B cell (primary cell): Measurements from ENCODE around the gene MAP3K2. TPM values are rescaled to one million over a fixed set of nuclear protein-coding genes. Genes with fewer than 3 reads are reported as not detected.

ENCODE experiments used
- ATAC-seq: fragments of 200-7000 bp; cut with Tn5 transposase; one replicate; pipeline ENCODE4 v1.10.0; 2021; ENCODE audit warnings: low read depth, mild to moderate bottlenecking, moderate number of reproducible peaks, moderate library complexity
- CTCF ChIA-PET: fragments of 350-600 bp; sonication (Branson Sonifier 250); formaldehyde crosslinking; loops from one replicate; lab custom pipeline; 2021; ENCODE audit warnings: antibody characterized with exemption, inconsistent platforms; lab: Charles Lee
- POLR2A ChIA-PET: fragments of 350-600 bp; sonication (Branson Sonifier 250); formaldehyde crosslinking; loops from one replicate; lab custom pipeline; 2021; ENCODE audit warnings: antibody characterized with exemption; lab: Charles Lee
- DNase-seq: peaks from one replicate; pipeline ENCODE4 v3.0.0; 2013
- H2AFZ ChIP-seq: 2 replicates; pipeline ENCODE4 v1.6.1; 2012; ENCODE audit warnings: mild to moderate bottlenecking, low read depth, low read length; ENCODE audit not compliant: insufficient read depth, poor library complexity, severe bottlenecking
- H3K27ac ChIP-seq, 2 donors: 1 replicate in 1 of 2; 2 replicates in 1 of 2; pipeline ENCODE4 v1.5.1; 2012 to 2013; ENCODE audit warnings: low read length in 2 of 2, mild to moderate bottlenecking in 2 of 2, moderate library complexity in 1 of 2
- H3K27me3 ChIP-seq, 4 experiments: fragments of 200-600 bp in 1 of 4; sonication (generic) in 1 of 4; replicated peaks in 1 of 4; 1 replicate in 2 of 4; 2 replicates in 2 of 4; pipeline versions ENCODE4 v1.6.1 to v1.7.0; 2013 to 2016; ENCODE audit warnings: low read length in 3 of 4, mild to moderate bottlenecking in 2 of 4, mixed read lengths in 1 of 4, moderate library complexity in 1 of 4; ENCODE audit not compliant: insufficient read depth in 4 of 4, control insufficient read depth in 3 of 4; ENCODE audit errors: control extremely low read depth in 1 of 4
- H3K36me3 ChIP-seq, 2 experiments: replicated peaks in 1 of 2; 1 replicate in 1 of 2; 2 replicates in 1 of 2; pipeline versions ENCODE4 v1.6.1 to v1.7.1; 2013; ENCODE audit warnings: low read length in 1 of 2; ENCODE audit not compliant: insufficient read depth in 2 of 2, control insufficient read depth in 1 of 2; ENCODE audit errors: control extremely low read depth in 1 of 2, extremely low read depth in 1 of 2
- H3K4me1 ChIP-seq, 2 donors: fragments of 200-600 bp in 1 of 2; sonication (generic) in 1 of 2; 1 replicate in 1 of 2; 2 replicates in 1 of 2; pipeline versions ENCODE4 v1.5.1 to v1.6.1; 2013 to 2017; ENCODE audit warnings: low read length in 2 of 2; ENCODE audit not compliant: control insufficient read depth in 2 of 2, insufficient read depth in 2 of 2
- H3K4me2 ChIP-seq: replicated peaks from 2 replicates; pipeline ENCODE3; 2012; ENCODE audit warnings: mild to moderate bottlenecking, low read depth, low read length; ENCODE audit not compliant: poor library complexity, severe bottlenecking
- H3K4me3 ChIP-seq, 5 experiments: fragments of 200-600 bp in 1 of 5; sonication (generic) in 1 of 5; 1 replicate in 3 of 5; 2 replicates in 2 of 5; pipeline versions ENCODE4 v1.5.1 to v1.7.0; 2011 to 2016; ENCODE audit warnings: low read length in 4 of 5, mild to moderate bottlenecking in 4 of 5, low read depth in 2 of 5, control low read depth in 1 of 5, moderate library complexity in 1 of 5; ENCODE audit not compliant: insufficient read depth in 1 of 5; ENCODE audit errors: control extremely low read depth in 1 of 5, extremely low read depth in 1 of 5
- H3K79me2 ChIP-seq: fragments of 200-600 bp; sonication (generic); one replicate; pipeline ENCODE4 v1.6.0; 2016; ENCODE audit warnings: low read length; ENCODE audit not compliant: control insufficient read depth, insufficient read depth
- H3K9ac ChIP-seq: fragments of 200-600 bp; sonication (generic); 2 replicates; pipeline ENCODE4 v1.6.1; 2017; ENCODE audit warnings: mild to moderate bottlenecking, low read length, moderate library complexity
- H3K9me3 ChIP-seq, 3 donors: one replicate each; pipeline versions ENCODE4 v1.6.1 to v1.7.1; 2013; ENCODE audit warnings: low read length in 2 of 3; ENCODE audit not compliant: control insufficient read depth in 2 of 3, insufficient read depth in 1 of 3; ENCODE audit errors: control extremely low read depth in 1 of 3
- H4K20me1 ChIP-seq: 2 replicates; pipeline ENCODE4 v1.6.0; 2012; ENCODE audit warnings: mild to moderate bottlenecking, low read length; ENCODE audit not compliant: insufficient read depth, control insufficient read depth, poor library complexity, severe bottlenecking
- H3K27ac Mint-ChIP-seq: one replicate; pipeline ENCODE4 v1.8.0; 2021; ENCODE audit warnings: mixed read lengths
- H3K27me3 Mint-ChIP-seq: one replicate; pipeline ENCODE4 v1.8.0; 2021; ENCODE audit warnings: mixed read lengths
- H3K4me1 Mint-ChIP-seq: one replicate; pipeline ENCODE4 v1.8.0; 2021; ENCODE audit warnings: mixed read lengths
- H3K4me3 Mint-ChIP-seq: one replicate; pipeline ENCODE4 v1.8.0; 2021; ENCODE audit warnings: mixed read lengths
- H3K9me3 Mint-ChIP-seq: one replicate; pipeline ENCODE4 v1.8.0; 2022; ENCODE audit warnings: mixed read lengths; ENCODE audit not compliant: insufficient read depth
- CTCF ChIP-seq: fragments of 200-600 bp; IDR thresholded peaks from one replicate; pipeline ENCODE4 v1.8.0; 2022; ENCODE audit warnings: antibody characterized with exemption, mild to moderate bottlenecking
- EZH2 ChIP-seq: IDR thresholded peaks from 2 replicates; pipeline ENCODE4 v1.6.1; 2012; ENCODE audit warnings: borderline replicate concordance, low read depth, mild to moderate bottlenecking, moderate library complexity, low read length; ENCODE audit not compliant: insufficient read depth, poor library complexity, severe bottlenecking
- WGBS: methylation state at CpG from one replicate; pipeline ENCODE4 v1.1.5; 2013; ENCODE audit warnings: missing lambda C conversion rate; ENCODE audit not compliant: insufficient coverage; 5-methylcytosine and 5-hydroxymethylcytosine counted together
- intact Hi-C: fragments of 100-400 bp; cut with micrococcal nuclease; formaldehyde crosslinking; loops from one replicate; pipeline ENCODE4 v1.10.0; 2022
- polyA plus RNA-seq: library from polyadenylated mRNA; depleted of rRNA; stranded (reverse); fragments of >200 nt; gene quantifications from 2 replicates; pipeline ENCODE4 v1.2.3, GENCODE V29; 2012
- total RNA-seq, 2 donors: library from RNA; stranded (reverse); fragments of 120-200 nt in 1 of 2; gene quantifications; 1 replicate in 1 of 2; 2 replicates in 1 of 2; pipeline versions ENCODE4 v1.2.3 to v1.2.4, GENCODE V29; 2013 to 2022

The MAP3K2 gene
- total and polyA plus RNA-seq, 2 donors (not counting 1 experiment from before 2014, with no cell fraction given), result 9.9 to 118 TPM

- peak overlapping the region; percentile 72 for H2AFZ ChIP-seq
- Mint-ChIP-seq H3K4me1 (peaks cover 15% of the 10 kb centered on the region), H3K27me3 (no peaks in the 10 kb centered on the region), H3K27ac (no peak overlapping the region), H3K4me3 (peak overlapping the region; percentile 89), H3K9me3 (no peaks in the 10 kb centered on the region)
- H3K4me1 ChIP-seq, result peaks cover 15 to 16% of the 10 kb centered on the region in 2 donors
- peak overlapping the region; percentile 97 for H3K4me2 ChIP-seq
- H3K9me3 ChIP-seq, result no peaks in the 10 kb centered on the region
- peaks cover 0 to 17% (median 7%) of the 10 kb centered on the region in 4 experiments for H3K27me3 ChIP-seq
- no peaks in the 10 kb centered on the region for H3K36me3 ChIP-seq
- ATAC-seq, result peak; percentile 89
- POLR2A ChIA-PET, result interaction anchor here (1.4 kb wide), 1 partner anchor 33 kb away, joined by 3 read pairs; no protein-coding TSS in a partner anchor
- H3K27ac ChIP-seq, result no peak overlapping the region
- WGBS, result 6% methylated on average over 70 of the region's 73 CpGs
- no peak for TF ChIP-seq CTCF
- no peak for TF ChIP-seq EZH2
- peaks cover 3% of the 10 kb centered on the region for H3K79me2 ChIP-seq
- CTCF ChIA-PET, result interaction anchor here (1.2 to 1.6 kb wide), 2 partner anchors 32 to 56 kb away, joined by 6 to 9 read pairs; no protein-coding TSS in a partner anchor
- peak overlapping the region; percentile 27 to 60 (median 52) for H3K4me3 ChIP-seq
- peak; percentile 76 for DNase-seq
- peak overlapping the region; percentile 65 for H3K9ac ChIP-seq
- peaks cover 11% of the 10 kb centered on the region for H4K20me1 ChIP-seq
- intact Hi-C loops, result no loop called here
These were observed 35.0 kb upstream of the MAP3K2 start for GRCh38 chr2:127422559-127423477.
